HG03354 (cell line): ENCODE results near the gene SDC3.
A peak's percentile ranks its signal among the peaks of the same experiment; 100 is the strongest.

ENCODE experiments used
- ATAC-seq: cut with Tn5 transposase; IDR thresholded peaks from one replicate; pipeline ENCODE4 v1.9.1; 2021; ENCODE audit warnings: mild to moderate bottlenecking; ENCODE audit not compliant: unreplicated experiment, poor library complexity, severe bottlenecking

SDC3 gene

GRCh38 chr1:30834253-30834652 lies 74.3 kb downstream of the SDC3 start:
- no peak for ATAC-seq

DNA sequence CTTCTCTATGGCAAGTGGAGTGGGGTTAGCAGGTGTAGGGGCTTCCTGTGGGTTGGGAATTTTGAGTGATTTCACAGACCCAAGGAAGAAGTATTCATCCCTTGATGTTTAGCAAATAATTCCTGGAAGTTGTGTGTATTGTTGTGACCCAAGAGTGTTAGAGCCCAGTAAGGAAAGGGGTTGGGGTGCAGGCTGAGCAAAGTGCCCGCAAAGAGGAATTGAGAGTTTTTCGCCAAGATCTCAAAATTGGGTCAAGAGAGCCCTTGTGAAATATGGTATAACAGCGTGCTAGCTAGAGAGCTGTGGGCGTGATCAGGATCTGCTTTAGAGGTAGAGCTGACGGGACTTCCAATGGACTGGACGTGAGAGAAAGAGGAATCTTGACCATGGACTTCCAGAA lies 78.0 kb downstream of the SDC3 start:
- ATAC-seq: no peak

GRCh38 chr1:30829889-30830288 lies 78.7 kb downstream of the SDC3 start:
- no peak for ATAC-seq

- no peak for ATAC-seq
Observed at GRCh38 chr1:30824736-30825429, 83.7 kb downstream of the SDC3 start.

DNA sequence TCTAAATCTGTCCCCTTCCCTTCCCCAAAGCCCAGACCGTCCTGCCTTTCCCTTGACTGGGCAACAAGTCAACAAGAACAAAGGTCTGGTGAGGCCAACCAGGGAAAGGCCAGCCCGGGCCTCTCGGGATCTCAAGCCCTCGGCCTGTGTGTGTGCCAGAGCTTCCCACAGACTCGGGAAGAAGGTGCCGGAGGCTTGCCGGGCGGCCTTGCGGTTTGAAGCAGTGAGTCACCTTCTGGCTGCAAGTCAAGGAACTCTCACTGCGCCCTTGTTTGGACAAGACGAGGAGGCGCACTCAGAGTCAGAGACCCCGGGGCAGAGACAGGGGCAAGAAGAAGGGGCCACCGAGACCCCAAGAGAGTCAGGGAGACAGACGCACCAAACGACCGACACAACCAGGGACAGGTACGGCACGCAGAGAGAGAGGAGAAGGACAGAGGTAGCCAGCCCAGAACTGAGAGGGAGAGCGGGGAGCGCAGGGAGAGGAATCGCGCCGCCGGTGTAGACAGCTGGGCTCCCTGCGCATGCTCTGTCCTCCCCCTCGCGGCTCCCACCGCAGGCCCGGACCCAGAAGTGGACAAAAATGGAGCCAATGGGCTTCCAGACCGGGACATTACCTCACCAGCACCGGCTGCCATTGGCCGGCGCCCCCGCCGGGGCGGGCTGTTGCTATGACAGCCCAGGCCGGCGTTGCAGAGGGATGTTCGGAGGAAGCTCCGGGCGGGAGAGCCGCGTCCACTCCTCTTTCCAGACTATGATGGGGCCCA lies 84.4 kb downstream of the SDC3 start:
- peak; percentile 98 for ATAC-seq

DNA sequence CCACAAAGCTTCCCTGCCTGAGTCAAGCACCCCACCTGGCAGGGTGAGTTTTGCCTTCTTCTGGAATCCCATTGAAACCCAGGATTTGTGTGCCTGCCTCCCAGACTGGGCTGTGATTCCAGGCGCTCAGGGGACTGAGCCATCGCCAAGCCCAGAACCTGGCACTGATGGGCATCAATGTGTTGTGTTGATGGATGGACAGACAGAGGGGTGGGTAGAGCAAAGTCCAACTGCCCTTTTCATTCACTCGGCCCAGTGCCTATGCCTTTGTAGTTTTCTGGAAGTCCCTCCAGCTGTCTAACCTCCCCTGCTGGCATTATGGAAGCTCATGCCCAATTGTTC lies 85.0 kb downstream of the SDC3 start:
- ATAC-seq: no peak

DNA sequence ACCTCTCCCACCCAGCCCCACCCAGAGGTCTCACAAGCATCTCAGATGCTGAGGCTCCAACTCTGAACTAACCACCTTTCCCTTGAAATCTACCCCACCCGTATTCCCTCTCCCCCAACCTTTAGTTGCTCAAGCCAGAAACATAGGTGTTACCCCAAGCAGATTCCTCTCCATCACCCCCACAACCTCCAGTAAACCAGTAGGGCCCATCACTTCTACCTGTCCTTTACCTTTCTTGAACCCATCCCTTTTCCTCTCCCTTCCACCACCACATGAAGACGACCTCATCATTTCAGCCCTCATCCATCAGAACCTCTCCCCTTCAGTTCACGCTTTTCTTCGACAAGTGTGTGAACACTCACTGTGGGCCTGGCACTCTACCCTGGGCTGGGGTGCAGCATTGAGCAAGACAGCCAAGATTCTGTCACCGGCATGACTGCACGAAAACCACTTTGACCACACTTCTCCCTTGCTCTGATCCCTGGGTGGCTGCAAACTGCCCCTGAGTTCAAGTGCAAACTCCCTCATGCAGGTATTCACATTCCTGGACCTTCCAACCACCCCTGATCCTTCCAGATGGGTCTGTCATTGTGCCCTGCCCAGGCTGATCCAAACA lies 85.5 kb downstream of the SDC3 start:
- ATAC-seq: no peak

GRCh38 chr1:30822006-30822405 lies 86.6 kb downstream of the SDC3 start:
- ATAC-seq: no peak

GRCh38 chr1:30820299-30820698 lies 88.3 kb downstream of the SDC3 start:
- no peak for ATAC-seq
